Testis (tissue), 3 donors: Measurements from ENCODE around the gene SLC9A1. TPM values are rescaled to one million over a fixed set of nuclear protein-coding genes. Genes with fewer than 3 reads are reported as not detected.
A peak's percentile ranks its signal among the peaks of the same experiment; 100 is the strongest.

Experiments used
- DNase-seq: peaks from one replicate; pipeline ENCODE4 v3.0.0-alpha.2; 2019
- H3K27ac ChIP-seq, 2 donors: fragments of 200-600 bp; sonication (generic); one replicate each; pipeline ENCODE4 v1.5.1; 2019
- H3K27me3 ChIP-seq: fragments of 200-600 bp; sonication (generic); one replicate; pipeline ENCODE4 v1.5.1; 2019
- H3K36me3 ChIP-seq: fragments of 200-600 bp; sonication (generic); one replicate; pipeline ENCODE4 v1.5.1; 2017; ENCODE audit warnings: low read depth; ENCODE audit errors: missing control alignments
- H3K4me1 ChIP-seq: fragments of 200-600 bp; sonication (generic); one replicate; pipeline ENCODE4 v1.5.1; 2019
- H3K4me3 ChIP-seq, 2 donors: fragments of 200-600 bp; sonication (generic); one replicate each; pipeline ENCODE4 v1.5.1; 2017 to 2019
- H3K9me3 ChIP-seq: fragments of 200-600 bp; sonication (generic); one replicate; pipeline ENCODE4 v1.5.1; 2017
- POLR2A ChIP-seq: fragments of 450-650 bp; IDR thresholded peaks from one replicate; pipeline ENCODE4 v1.6.1; 2017; ENCODE audit warnings: antibody characterized with exemption, mild to moderate bottlenecking, moderate library complexity
- WGBS, 2 donors: methylation state at CpG; one replicate each; pipeline ENCODE4 v1.1.5; 2018; 5-methylcytosine and 5-hydroxymethylcytosine counted together
- intact Hi-C: fragments of 100-400 bp; cut with DNase I; formaldehyde crosslinking; loops from one replicate; pipeline ENCODE4 v1.15.1; 2023; ENCODE audit warnings: low total_unique reads
- polyA plus RNA-seq: library from polyadenylated mRNA; stranded (reverse); fragments of 350-450 nt; fragmentation: Illumina TruSeq; extraction: RNeasy Lipid Tissue Mini Kit (QIAGEN cat#74804); gene quantifications from one replicate; pipeline ENCODE4 v1.2.3, GENCODE V29; 2014; ENCODE audit warnings: low read depth, low replicate concordance; ENCODE audit not compliant: insufficient read depth
- total RNA-seq, 2 donors: library from RNA; depleted of rRNA; stranded (reverse); fragments of >200 nt; gene quantifications; one replicate each; pipeline ENCODE4 v1.2.3, GENCODE V29; 2016
- TF ChIP-seq, protein P1 (sequence below), 3 experiments: fragments of 450-650 bp in 2 of 3; fragments of 200-600 bp in 1 of 3; sonication (generic) in 1 of 3; IDR thresholded peaks; one replicate each; pipeline ENCODE4 v1.5.1; 2016 to 2019; ENCODE audit warnings: antibody characterized with exemption in 3 of 3, mild to moderate bottlenecking in 2 of 3, moderate library complexity in 1 of 3

SLC9A1 gene
- total and polyA plus RNA-seq, 3 donors from 2014 or later, result 16.8 to 33.5 (median 26.4) TPM

DNA sequence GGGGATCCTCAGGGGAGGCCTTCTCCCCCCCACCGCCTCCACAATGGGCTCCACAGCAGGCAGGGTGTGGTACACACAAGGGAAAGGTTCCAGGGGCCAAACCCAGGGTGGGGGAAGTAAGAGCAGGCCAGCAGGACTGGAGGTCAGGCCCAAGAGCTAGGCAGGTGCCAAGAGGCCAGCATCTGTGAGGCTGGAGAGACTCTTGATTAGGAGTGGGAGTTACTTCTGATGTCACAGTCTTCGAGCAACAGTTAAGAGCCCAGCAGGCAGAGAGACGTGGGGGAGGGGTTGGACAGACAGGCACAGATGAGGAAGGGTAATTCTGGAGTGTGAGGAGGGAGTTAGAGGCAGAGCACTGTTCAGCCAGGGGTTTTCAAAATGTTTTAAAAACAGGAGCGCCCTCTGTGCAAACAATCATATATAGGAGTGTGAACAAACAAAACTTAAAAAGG, 55.8 kb downstream of the SLC9A1 start:
- intact Hi-C loops, result loop anchor here (5.0 to 10.0 kb wide), 2 partner anchors 52 to 104 kb away; partner anchors contain the start of gene TRNP1
- Histone ChIP-seq H3K4me1 (peaks cover 25% of the 10 kb centered on the region), H3K4me3 (no peak overlapping the region), H3K27ac (peak overlapping the region; percentile 72 to 85), H3K36me3 (no peaks in the 10 kb centered on the region), H3K9me3 (no peaks in the 10 kb centered on the region), H3K27me3 (no peaks in the 10 kb centered on the region)
- WGBS, 2 donors, result 34 to 53% methylated on average over 3 to 4 of the region's 4 CpGs
- no peak for TF ChIP-seq POLR2A
- TF ChIP-seq, protein P1, sequence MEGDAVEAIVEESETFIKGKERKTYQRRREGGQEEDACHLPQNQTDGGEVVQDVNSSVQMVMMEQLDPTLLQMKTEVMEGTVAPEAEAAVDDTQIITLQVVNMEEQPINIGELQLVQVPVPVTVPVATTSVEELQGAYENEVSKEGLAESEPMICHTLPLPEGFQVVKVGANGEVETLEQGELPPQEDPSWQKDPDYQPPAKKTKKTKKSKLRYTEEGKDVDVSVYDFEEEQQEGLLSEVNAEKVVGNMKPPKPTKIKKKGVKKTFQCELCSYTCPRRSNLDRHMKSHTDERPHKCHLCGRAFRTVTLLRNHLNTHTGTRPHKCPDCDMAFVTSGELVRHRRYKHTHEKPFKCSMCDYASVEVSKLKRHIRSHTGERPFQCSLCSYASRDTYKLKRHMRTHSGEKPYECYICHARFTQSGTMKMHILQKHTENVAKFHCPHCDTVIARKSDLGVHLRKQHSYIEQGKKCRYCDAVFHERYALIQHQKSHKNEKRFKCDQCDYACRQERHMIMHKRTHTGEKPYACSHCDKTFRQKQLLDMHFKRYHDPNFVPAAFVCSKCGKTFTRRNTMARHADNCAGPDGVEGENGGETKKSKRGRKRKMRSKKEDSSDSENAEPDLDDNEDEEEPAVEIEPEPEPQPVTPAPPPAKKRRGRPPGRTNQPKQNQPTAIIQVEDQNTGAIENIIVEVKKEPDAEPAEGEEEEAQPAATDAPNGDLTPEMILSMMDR (IDR thresholded peaks at IDR 0.05), result no peak
- DNase-seq, result peak; percentile 87

DNA sequence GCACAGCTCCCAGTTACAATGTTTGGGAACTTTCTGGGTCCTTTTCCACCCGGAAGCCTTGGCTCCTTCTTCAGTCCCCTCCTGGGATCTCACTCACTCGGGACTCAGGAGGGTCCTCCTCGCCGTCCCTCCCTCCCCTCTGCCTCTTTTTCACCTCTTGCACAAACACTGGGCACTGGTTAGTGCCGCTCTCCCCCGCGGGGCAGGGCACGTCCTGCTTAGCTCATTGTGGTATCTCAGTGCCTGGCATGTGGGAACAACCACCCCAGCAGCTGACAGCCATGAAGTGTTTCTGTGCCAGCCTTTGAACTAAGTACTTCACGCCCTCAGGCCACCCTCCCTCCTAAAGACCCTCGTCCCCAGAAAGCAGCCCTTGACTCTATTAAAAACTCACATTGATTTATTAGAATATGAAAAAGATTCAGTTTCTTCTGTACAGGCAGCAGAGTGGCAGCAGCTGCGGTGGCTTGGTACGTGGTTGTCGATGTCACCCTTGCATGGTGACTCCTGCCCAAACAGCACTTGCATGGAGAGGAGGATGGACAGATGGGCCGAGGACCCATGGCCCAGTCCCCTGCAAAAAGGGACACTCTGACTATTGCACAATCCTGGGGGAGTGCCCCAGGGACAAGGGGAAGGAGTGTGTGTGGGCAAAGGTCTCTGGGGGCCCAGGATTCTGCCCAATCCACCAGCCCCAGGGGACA, 56.3 kb downstream of the SLC9A1 start:
- intact Hi-C loops, result loop anchor here (5.0 to 10.0 kb wide), 2 partner anchors 51 to 104 kb away; partner anchors contain the start of gene TRNP1
- DNase-seq, result no peak
- Histone ChIP-seq H3K4me3 (no peak overlapping the region), H3K27me3 (no peaks in the 10 kb centered on the region), H3K4me1 (peaks cover 25% of the 10 kb centered on the region), H3K9me3 (no peaks in the 10 kb centered on the region), H3K27ac (peak overlapping the region; percentile 72 to 85), H3K36me3 (no peaks in the 10 kb centered on the region)
- 57 to 71% methylated on average over 14 of the region's 14 CpGs for WGBS, 2 donors
- TF ChIP-seq POLR2A, result no peak
- TF ChIP-seq, protein P1 (IDR thresholded peaks at IDR 0.05), result no peak

DNA sequence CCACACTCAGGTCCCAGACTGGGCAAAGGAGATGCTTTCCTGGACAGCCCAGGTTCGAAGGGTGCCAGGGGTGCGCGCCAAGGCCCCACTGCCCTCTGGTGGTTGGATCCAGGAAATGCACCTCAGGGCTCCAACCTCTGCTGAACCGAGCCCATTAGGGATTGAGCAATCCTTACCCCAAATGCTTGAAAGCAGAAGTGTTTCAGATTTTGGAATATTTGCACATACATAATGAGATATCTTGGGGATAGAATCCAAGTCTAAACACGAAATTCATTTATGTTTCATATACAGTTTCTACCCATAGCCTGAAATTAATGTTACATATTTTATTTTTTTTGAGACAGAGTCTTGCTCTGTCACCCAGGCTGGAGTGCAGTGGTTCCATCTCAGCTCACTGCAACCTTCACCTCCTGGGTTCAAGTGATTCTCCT, 57.4 kb downstream of the SLC9A1 start:
- peak; percentile 83 for DNase-seq
- Histone ChIP-seq H3K27me3 (no peaks in the 10 kb centered on the region), H3K36me3 (no peaks in the 10 kb centered on the region), H3K27ac (no peak overlapping the region), H3K4me1 (peaks cover 25% of the 10 kb centered on the region), H3K9me3 (no peaks in the 10 kb centered on the region), H3K4me3 (no peak overlapping the region)
- intact Hi-C loops, result loop anchor here (5.0 to 10.0 kb wide), 2 partner anchors 50 to 103 kb away; partner anchors contain the start of gene TRNP1
- WGBS, 2 donors, result 4 to 17% methylated on average over 5 of the region's 5 CpGs
- no peak for TF ChIP-seq POLR2A
- TF ChIP-seq, protein P1 (IDR thresholded peaks at IDR 0.05), result peak; percentile 90 to 94 (median 91)

DNA sequence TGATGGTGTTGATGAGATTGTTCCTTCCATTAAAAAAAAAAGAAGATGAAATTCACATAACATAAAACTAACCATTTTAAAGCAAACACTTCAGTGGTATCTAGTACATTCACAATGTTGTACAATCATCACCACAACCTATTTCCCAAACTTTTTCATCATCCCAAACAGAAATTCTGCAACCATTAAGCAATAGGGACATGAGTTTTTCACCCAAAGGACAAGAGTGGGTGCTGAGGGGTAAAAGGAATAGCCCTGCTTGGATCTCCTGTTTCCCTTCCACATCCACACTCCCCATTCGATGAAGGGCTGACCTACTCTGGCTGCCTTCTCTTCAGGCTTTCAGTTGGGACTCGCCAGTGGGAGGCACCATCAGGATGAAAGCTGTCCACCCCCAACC, 59.3 kb downstream of the SLC9A1 start:
- Histone ChIP-seq H3K9me3 (no peaks in the 10 kb centered on the region), H3K27me3 (no peaks in the 10 kb centered on the region), H3K4me3 (no peak overlapping the region), H3K4me1 (peaks cover 25% of the 10 kb centered on the region), H3K27ac (no peak overlapping the region), H3K36me3 (no peaks in the 10 kb centered on the region)
- intact Hi-C loops, result loop anchor here (5.0 to 10.0 kb wide), 2 partner anchors 48 to 101 kb away; partner anchors contain the start of gene TRNP1
- 95 to 100% methylated on average over 2 of the region's 2 CpGs for WGBS, 2 donors
- TF ChIP-seq, protein P1 (IDR thresholded peaks at IDR 0.05), result no peak
- TF ChIP-seq POLR2A, result no peak
- DNase-seq, result no peak
